ENCODE results near the gene SUSD5.

- TF ChIP-seq CTCF (IDR thresholded peaks at IDR 0.05; ENCODE audit: low read length) (no peak), EZH2 (IDR thresholded peaks at IDR 0.05; ENCODE audit: borderline replicate concordance, low read length) (no peak)
These were observed 107.0 kb downstream of the SUSD5 start for GRCh38 chr3:33111581-33111980.
